OCI-LY7 (cell line): ENCODE measurements around the gene WIPF2.

Source experiments
- CTCF ChIP-seq: fragments of 200-600 bp; sonication (generic); conservative IDR thresholded peaks from 2 replicates; pipeline ENCODE4 v1.5.1; 2014; ENCODE audit warnings: mild to moderate bottlenecking, antibody characterized with exemption, low read length, moderate library complexity, mixed read lengths
- EZH2phosphoT487 ChIP-seq: fragments of 200-600 bp; sonication (generic); IDR thresholded peaks from 2 replicates; pipeline ENCODE4 v1.6.1; 2018; ENCODE audit warnings: low read depth, borderline replicate concordance, mild to moderate bottlenecking, mixed run types, antibody characterized with exemption, low read length, moderate library complexity, mixed read lengths

DNA sequence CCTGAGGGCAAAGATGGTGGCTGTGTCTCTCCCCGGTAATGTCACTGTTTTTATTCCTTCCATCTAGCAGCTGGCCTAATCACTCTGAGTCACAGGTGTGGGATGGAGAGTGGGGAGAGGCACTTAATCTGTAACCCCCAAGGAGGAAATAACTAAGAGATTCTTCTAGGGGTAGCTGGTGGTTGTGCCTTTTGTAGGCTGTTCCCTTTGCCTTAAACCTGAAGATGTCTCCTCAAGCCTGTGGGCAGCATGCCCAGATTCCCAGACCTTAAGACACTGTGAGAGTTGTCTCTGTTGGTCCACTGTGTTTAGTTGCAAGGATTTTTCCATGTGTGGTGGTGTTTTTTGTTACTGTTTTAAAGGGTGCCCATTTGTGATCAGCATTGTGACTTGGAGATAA lies 47.4 kb upstream of the WIPF2 start:
- TF ChIP-seq CTCF (no peak), EZH2phosphoT487 (no peak)
